RWPE1 (cell line): ENCODE data around the gene ZFC3H1.

Experiments used
- CTCF ChIA-PET: fragments of 350-600 bp; sonication (Branson Sonifier 250); formaldehyde crosslinking; extraction: SDS; loops from one replicate; lab custom pipeline; 2021; lab: Yijun Ruan, JAX
- POLR2A ChIA-PET: fragments of 400-600 bp; formaldehyde crosslinking; extraction: SDS; loops from one replicate; lab custom pipeline; 2020; ENCODE audit warnings: antibody characterized with exemption; ENCODE audit not compliant: low non-redundant PET; lab: Yijun Ruan, JAX
- DNase-seq: peaks from one replicate; pipeline ENCODE4 v3.0.0; 2012; ENCODE audit warnings: low spot score
- H3K27ac ChIP-seq: fragments of 450-650 bp; 2 replicates; pipeline ENCODE4 v1.5.1; 2017
- TF ChIP-seq, protein P1 (sequence below): fragments of 450-650 bp; conservative IDR thresholded peaks from 2 replicates; pipeline ENCODE4 v1.5.1; 2017; ENCODE audit warnings: low read depth, mild to moderate bottlenecking

ZFC3H1 gene

DNA sequence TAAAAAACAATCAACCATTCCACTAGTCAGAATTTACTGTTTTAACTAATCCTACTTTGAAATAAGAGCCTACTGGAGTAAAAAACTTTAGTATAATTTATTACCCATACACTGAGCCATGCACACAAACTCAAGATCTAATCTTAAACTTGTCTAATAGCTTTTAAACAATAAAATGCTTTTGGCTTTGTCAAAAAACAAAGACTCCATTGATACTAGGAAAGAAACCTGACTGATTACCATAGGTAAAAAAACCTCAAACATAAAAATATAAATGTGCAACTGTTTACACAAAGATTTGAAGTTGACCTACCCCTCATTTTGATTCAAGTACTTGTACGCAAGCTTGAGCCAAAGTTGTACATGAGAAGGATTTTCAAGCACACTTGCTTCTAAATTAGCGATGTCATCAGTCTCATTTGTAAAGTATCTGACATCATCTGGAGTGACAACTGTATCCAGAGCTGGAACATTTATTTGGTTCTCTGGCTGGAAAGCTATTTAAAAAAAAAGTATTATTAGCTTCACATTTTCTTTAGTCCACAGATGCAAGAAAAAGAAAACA lies 36.1 kb downstream of the ZFC3H1 start:
- ChIA-PET POLR2A (no interaction called here), CTCF (no interaction called here)

DNA sequence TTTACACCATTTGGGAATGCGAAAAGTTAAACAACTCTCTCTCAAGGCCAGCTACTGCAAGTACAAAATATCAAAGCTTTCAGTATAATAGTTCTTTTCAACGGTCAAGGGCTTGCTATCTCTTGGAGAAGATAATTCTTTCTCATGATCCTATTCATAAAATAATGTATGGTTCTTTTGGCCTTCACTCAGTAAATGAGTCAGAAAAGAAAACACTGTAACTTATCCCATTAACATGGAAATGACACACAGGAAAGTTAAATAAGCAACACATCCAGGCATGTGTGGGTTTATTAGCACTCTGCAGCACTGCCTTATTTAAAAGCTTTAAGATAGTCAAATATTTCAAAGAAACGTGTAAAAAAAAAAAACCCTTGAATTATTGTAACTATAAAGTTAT lies 36.9 kb downstream of the ZFC3H1 start:
- CTCF ChIA-PET, result no interaction called here
- no peak for DNase-seq
- H3K27ac ChIP-seq, result no peak overlapping the region
- POLR2A ChIA-PET, result no interaction called here
- TF ChIP-seq, protein P1, sequence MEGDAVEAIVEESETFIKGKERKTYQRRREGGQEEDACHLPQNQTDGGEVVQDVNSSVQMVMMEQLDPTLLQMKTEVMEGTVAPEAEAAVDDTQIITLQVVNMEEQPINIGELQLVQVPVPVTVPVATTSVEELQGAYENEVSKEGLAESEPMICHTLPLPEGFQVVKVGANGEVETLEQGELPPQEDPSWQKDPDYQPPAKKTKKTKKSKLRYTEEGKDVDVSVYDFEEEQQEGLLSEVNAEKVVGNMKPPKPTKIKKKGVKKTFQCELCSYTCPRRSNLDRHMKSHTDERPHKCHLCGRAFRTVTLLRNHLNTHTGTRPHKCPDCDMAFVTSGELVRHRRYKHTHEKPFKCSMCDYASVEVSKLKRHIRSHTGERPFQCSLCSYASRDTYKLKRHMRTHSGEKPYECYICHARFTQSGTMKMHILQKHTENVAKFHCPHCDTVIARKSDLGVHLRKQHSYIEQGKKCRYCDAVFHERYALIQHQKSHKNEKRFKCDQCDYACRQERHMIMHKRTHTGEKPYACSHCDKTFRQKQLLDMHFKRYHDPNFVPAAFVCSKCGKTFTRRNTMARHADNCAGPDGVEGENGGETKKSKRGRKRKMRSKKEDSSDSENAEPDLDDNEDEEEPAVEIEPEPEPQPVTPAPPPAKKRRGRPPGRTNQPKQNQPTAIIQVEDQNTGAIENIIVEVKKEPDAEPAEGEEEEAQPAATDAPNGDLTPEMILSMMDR, result no peak

More for the DNA sequence above, 36.1 kb downstream of the ZFC3H1 start:
- no peak for DNase-seq
- TF ChIP-seq, protein P1, result no peak
- no peak overlapping the region for H3K27ac ChIP-seq

DNA sequence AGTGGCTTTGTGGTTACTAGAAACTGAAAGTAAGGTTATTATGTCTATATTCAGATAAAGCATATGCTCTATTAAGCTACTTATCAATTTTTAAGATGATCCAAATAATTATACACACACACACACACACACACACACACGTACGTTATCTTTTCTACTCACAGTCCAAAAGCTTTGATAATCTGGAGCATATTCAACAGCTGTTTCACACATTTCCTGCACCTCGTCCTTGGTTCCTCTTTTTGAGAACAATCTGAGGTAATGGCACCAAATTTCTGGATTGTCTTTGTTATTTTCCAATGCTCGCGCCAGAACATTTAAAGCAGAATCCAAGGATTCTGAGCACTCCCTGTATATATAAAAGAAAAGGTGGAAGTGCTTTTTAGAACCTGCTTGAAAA lies 37.5 kb downstream of the ZFC3H1 start:
- TF ChIP-seq, protein P1, result no peak
- H3K27ac ChIP-seq, result no peak overlapping the region
- no peak for DNase-seq
- ChIA-PET CTCF (interaction anchor here (0.5 to 0.6 kb wide), 2 partner anchors 10 to 27 kb away, joined by 3 to 4 read pairs; no protein-coding TSS in a partner anchor), POLR2A (no interaction called here)

DNA sequence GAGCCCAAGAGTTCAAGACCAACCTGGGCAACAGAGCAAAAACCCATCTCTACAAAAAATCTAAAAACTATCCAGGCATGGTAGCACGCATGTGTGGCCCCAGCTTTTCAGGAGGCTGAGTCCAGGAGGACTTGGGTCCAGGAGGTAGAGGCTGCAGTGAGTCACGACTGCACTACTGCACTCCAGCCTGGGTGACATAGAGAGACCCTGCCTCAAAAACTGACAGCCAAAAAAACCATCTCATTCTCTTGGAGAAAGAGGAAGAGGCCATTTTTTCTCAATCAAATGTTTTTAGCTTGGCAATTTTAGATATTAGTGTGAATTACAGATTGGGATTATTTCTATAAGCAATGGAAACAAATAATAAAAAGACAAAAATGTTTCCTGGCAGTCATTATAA lies 38.2 kb downstream of the ZFC3H1 start:
- TF ChIP-seq, protein P1, result no peak
- H3K27ac ChIP-seq, result no peak overlapping the region
- ChIA-PET POLR2A (no interaction called here), CTCF (interaction anchor here (0.6 kb wide), 1 partner anchor 11 kb away, joined by 3 read pairs; no protein-coding TSS in a partner anchor)
- no peak for DNase-seq

DNA sequence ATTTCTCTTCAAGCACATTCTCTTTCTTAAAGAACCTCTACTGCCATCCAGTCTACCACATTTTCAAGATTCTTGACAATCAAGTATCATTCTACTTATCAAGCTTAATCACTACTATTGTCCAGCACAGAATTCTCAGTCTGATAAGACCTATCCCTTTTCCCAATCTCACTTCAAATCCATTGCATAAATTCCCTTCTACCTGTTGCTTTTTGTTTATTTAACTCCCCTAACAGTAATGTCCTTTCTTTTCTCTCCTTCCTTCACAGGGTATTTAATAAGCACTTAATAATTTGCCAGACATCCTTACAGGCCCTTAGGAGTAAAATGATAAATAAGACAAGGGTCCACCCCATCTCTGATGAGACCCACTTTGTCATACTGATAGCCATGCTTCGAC lies 41.7 kb downstream of the ZFC3H1 start:
- DNase-seq, result no peak
- TF ChIP-seq, protein P1, result no peak
- ChIA-PET POLR2A (no interaction called here), CTCF (interaction anchor here (0.7 kb wide), 1 partner anchor 259 kb away, joined by 8 read pairs; no protein-coding TSS in a partner anchor)
- no peak overlapping the region for H3K27ac ChIP-seq

DNA sequence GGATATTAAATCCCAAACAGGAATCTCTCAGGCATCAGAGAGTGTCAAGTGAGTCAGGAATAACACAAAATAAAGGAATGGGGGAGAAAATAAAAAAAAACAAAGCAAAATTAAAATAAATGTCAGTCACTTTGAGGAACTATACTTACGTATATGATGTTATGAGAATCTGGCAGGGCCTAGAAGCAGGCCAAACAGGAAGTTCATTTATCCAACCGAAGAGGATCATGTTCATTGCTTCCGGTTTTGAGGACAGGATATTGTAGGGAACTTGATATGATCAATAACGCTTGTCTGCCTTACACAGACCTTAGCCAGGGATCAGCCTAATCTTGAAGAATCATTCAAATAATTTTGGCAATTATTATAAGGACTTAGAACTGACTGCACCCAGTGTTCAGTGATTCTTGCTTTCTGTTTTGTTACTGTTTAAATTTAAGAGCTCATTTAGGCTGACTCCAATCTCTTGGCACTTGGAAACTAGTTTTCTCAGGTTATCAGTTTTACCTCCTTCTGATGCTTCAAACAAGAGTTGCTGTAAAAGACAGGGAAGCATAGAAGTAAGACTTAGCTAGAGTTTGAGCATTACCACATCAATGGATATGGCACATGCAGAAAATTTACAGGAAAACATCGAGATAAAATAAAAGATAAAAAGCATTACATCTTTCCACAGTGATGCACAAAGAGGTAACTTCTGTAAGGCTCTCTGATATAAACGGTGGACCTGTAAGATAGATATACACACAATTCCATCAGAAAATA lies 53.4 kb downstream of the ZFC3H1 start:
- POLR2A ChIA-PET, result no interaction called here
- no peak overlapping the region for H3K27ac ChIP-seq
- DNase-seq, result no peak
- CTCF ChIA-PET, result no interaction called here
- TF ChIP-seq, protein P1, result no peak
